C4-2B (cell line): ENCODE results near the gene SPTB.

Experiments
- H3K27ac ChIP-seq: fragments of 450-650 bp; 2 replicates; pipeline ENCODE4 v1.5.1; 2017
- CTCF ChIP-seq: fragments of 450-650 bp; conservative IDR thresholded peaks from 2 replicates; pipeline ENCODE4 v1.5.1; 2017; ENCODE audit warnings: mild to moderate bottlenecking
- ZFX ChIP-seq: fragments of 450-650 bp; IDR thresholded peaks from 2 replicates; pipeline ENCODE4 v1.6.1; 2017

The SPTB gene

GRCh38 chr14:64789696-64790095, 90.0 kb downstream of the SPTB start:
- TF ChIP-seq ZFX: no peak
- TF ChIP-seq CTCF: no peak
- H3K27ac ChIP-seq: no peak overlapping the region

- no peak overlapping the region for H3K27ac ChIP-seq
- TF ChIP-seq CTCF: no peak
- no peak for TF ChIP-seq ZFX
Measured at GRCh38 chr14:64788706-64789105, 91.0 kb downstream of the SPTB start.

- no peak overlapping the region for H3K27ac ChIP-seq
- TF ChIP-seq CTCF (no peak), ZFX (no peak)
Measured at GRCh38 chr14:64787619-64788018, 92.1 kb downstream of the SPTB start.

GRCh38 chr14:64786296-64787149, 93.2 kb downstream of the SPTB start:
- H3K27ac ChIP-seq: no peak overlapping the region
- no peak for TF ChIP-seq CTCF
- no peak for TF ChIP-seq ZFX

GRCh38 chr14:64784006-64784405, 95.7 kb downstream of the SPTB start:
- TF ChIP-seq CTCF: no peak
- no peak for TF ChIP-seq ZFX
- no peak overlapping the region for H3K27ac ChIP-seq

- no peak for TF ChIP-seq CTCF
- no peak for TF ChIP-seq ZFX
- H3K27ac ChIP-seq: no peak overlapping the region
Measured at GRCh38 chr14:64782196-64782595, 97.5 kb downstream of the SPTB start.

GRCh38 chr14:64779472-64779871, 100.2 kb downstream of the SPTB start:
- TF ChIP-seq ZFX: no peak
- no peak overlapping the region for H3K27ac ChIP-seq
